Stimulated activated CD4-positive, alpha-beta T cell treated with anti-CD3 and anti-CD28 coated beads, Interleukin-1b, Interleukin-23, amount 100 ng/mL, for 24 hours (primary cell): ENCODE data around the gene STEEP1.
"Not testable (repeated sequence)": the region's sequence is repeated elsewhere in the genome, so short reads cannot be mapped to it uniquely, and the experiment has no call there.

Experiments
- DNase-seq, 4 experiments: peaks; one replicate each; pipeline ENCODE4 v3.0.0-alpha.2; 2020; ENCODE audit warnings: low read depth in 4 of 4, low spot score in 1 of 4

Gene STEEP1

GRCh38 chrX:119537487-119537886 is 27.7 kb downstream of the STEEP1 start:
- DNase-seq = no peak

- DNase-seq = no peak
Observed at GRCh38 chrX:119529345-119530276, 35.6 kb downstream of the STEEP1 start.

GRCh38 chrX:119523664-119524184 is 41.5 kb downstream of the STEEP1 start:
- no peak for DNase-seq

GRCh38 chrX:119521246-119521645 is 44.0 kb downstream of the STEEP1 start:
- DNase-seq = no peak

GRCh38 chrX:119518371-119518770 is 46.8 kb downstream of the STEEP1 start:
- no peak for DNase-seq

GRCh38 chrX:119516157-119516702 is 49.0 kb downstream of the STEEP1 start:
- DNase-seq = peak in 1 of 4 experiments; percentile 4

GRCh38 chrX:119512146-119512800 is 52.9 kb downstream of the STEEP1 start:
- DNase-seq = no peak

GRCh38 chrX:119507206-119507605 is 58.0 kb downstream of the STEEP1 start:
- no peak for DNase-seq

GRCh38 chrX:119505945-119506344 is 59.3 kb downstream of the STEEP1 start:
- no peak for DNase-seq

- DNase-seq = not testable (repeated sequence)
Observed at GRCh38 chrX:119505145-119505544, 60.1 kb downstream of the STEEP1 start.

- no peak for DNase-seq
Observed at GRCh38 chrX:119503484-119503861, 61.7 kb downstream of the STEEP1 start.

- no peak for DNase-seq
Observed at GRCh38 chrX:119502727-119503483, 62.3 kb downstream of the STEEP1 start.

GRCh38 chrX:119501511-119502148 is 63.6 kb downstream of the STEEP1 start:
- no peak for DNase-seq

GRCh38 chrX:119500061-119500800 is 65.0 kb downstream of the STEEP1 start:
- no peak for DNase-seq

GRCh38 chrX:119497185-119497584 is 68.0 kb downstream of the STEEP1 start:
- no peak for DNase-seq

GRCh38 chrX:119495734-119496726 is 69.2 kb downstream of the STEEP1 start:
- no peak for DNase-seq

GRCh38 chrX:119493851-119494495 is 71.2 kb downstream of the STEEP1 start:
- not testable (repeated sequence) for DNase-seq

- DNase-seq = no peak
Observed at GRCh38 chrX:119492463-119492862, 72.7 kb downstream of the STEEP1 start.
